Mammary epithelial cell (primary cell): Measurements from ENCODE around the gene DTYMK.

Experiments
- CTCF ChIP-seq, 2 donors: IDR thresholded peaks in 1 of 2; conservative IDR thresholded peaks in 1 of 2; 2 replicates each; pipeline ENCODE4 v1.5.1; 2011 to 2012; ENCODE audit warnings: inconsistent platforms in 2 of 2, low read length in 2 of 2, mild to moderate bottlenecking in 2 of 2, control low read depth in 1 of 2, low read depth in 1 of 2; ENCODE audit not compliant: insufficient read depth in 1 of 2; ENCODE audit errors: extremely low read depth in 1 of 2
- EZH2 ChIP-seq: IDR thresholded peaks from 2 replicates; pipeline ENCODE4 v1.6.1; 2012; ENCODE audit warnings: low read length, inconsistent platforms, borderline replicate concordance

GRCh38 chr2:241670333-241671110 is 16.1 kb downstream of the DTYMK start:
- TF ChIP-seq EZH2 (no peak), CTCF (conservative IDR thresholded peaks at IDR 0.05 in 1 of 2, IDR thresholded peaks at IDR 0.05 in 1 of 2; ENCODE audit: extremely low read depth in 1 of 2, insufficient read depth in 1 of 2, low read depth in 1 of 2, low read length in 2 of 2) (no peak)
